ENCODE results near the gene INTS7. TPM values are rescaled to one million over a fixed set of nuclear protein-coding genes. Genes with fewer than 3 reads are reported as not detected.

Gene INTS7
- total and polyA plus RNA-seq, 7 donors = 4.4 to 13.2 (median 6.5) TPM

DNA sequence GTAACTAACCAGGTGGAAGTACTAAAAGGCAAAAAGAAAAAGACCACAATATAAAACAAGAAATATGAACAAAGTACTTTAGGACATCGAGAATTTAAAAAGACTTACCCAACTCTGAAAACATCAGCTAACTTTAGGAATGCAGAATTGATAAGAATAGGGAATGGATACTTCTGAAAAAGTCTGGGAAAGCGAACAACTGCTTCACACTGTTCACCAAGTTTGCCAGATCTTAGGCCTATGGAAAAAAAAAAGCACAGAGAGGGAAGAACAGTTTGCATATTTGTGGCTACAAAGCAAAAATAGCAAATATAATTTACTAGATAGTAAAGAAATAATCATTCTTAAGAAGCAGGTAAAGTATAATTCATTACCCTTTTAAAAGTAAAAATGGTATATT, 14.4 kb downstream of the INTS7 start:
- Histone ChIP-seq H3K4me1 (no peaks in the 10 kb centered on the region), H3K27ac (no peak overlapping the region), H3K4me3 (no peak overlapping the region), H3K36me3 (peaks cover 0 to 10% (median 0%) of the 10 kb centered on the region in 4 donors), H3K9me3 (no peaks in the 10 kb centered on the region), H3K27me3 (no peaks in the 10 kb centered on the region)
- no peak for TF ChIP-seq EP300 (IDR thresholded peaks at IDR 0.05)
- no peak for TF ChIP-seq CTCF (IDR thresholded peaks at IDR 0.05)
- TF ChIP-seq POLR2AphosphoS5 (IDR thresholded peaks at IDR 0.05) = no peak
- TF ChIP-seq POLR2A (IDR thresholded peaks at IDR 0.05) = no peak
- no peak for DNase-seq
- 93 to 94% methylated on average over 2 of the region's 2 CpGs for WGBS, 2 donors
- intact Hi-C loops (cut with DNase I) = no loop called here

- intact Hi-C loops (cut with DNase I) = no loop called here
Measured at GRCh38 chr1:212013672-212014071, 21.7 kb downstream of the INTS7 start.

GRCh38 chr1:212012034-212012740, 23.2 kb downstream of the INTS7 start:
- peak; percentile 71 for DNase-seq
- WGBS, 2 donors = 54 to 65% methylated on average over 7 of the region's 7 CpGs
- Histone ChIP-seq H3K4me3 (no peak overlapping the region), H3K4me1 (no peaks in the 10 kb centered on the region), H3K36me3 (peaks cover 0 to 23% (median 0%) of the 10 kb centered on the region in 4 donors), H3K27ac (no peak overlapping the region), H3K9me3 (no peaks in the 10 kb centered on the region), H3K27me3 (no peaks in the 10 kb centered on the region)
- intact Hi-C loops (cut with DNase I) = no loop called here
- peak; percentile 59 to 93 (median 82) for TF ChIP-seq CTCF (IDR thresholded peaks at IDR 0.05)
- no peak for TF ChIP-seq POLR2AphosphoS5 (IDR thresholded peaks at IDR 0.05)
- TF ChIP-seq EP300 (IDR thresholded peaks at IDR 0.05) = no peak
- TF ChIP-seq POLR2A (IDR thresholded peaks at IDR 0.05) = no peak

More at GRCh38 chr1:212013672-212014071, 21.7 kb downstream of the INTS7 start:
- H3K4me1 ChIP-seq = no peaks in the 10 kb centered on the region
- 89 to 93% methylated on average over 2 of the region's 2 CpGs for WGBS, 2 donors
- H3K27ac ChIP-seq = no peak overlapping the region
- no peaks in the 10 kb centered on the region for H3K9me3 ChIP-seq
- TF ChIP-seq EP300 (IDR thresholded peaks at IDR 0.05) (no peak), POLR2AphosphoS5 (IDR thresholded peaks at IDR 0.05) (no peak), POLR2A (IDR thresholded peaks at IDR 0.05) (no peak), CTCF (IDR thresholded peaks at IDR 0.05) (no peak)
- H3K4me3 ChIP-seq = no peak overlapping the region
- no peak for DNase-seq
- no peaks in the 10 kb centered on the region for H3K27me3 ChIP-seq
- peaks cover 0 to 16% (median 0%) of the 10 kb centered on the region in 4 donors for H3K36me3 ChIP-seq

DNA sequence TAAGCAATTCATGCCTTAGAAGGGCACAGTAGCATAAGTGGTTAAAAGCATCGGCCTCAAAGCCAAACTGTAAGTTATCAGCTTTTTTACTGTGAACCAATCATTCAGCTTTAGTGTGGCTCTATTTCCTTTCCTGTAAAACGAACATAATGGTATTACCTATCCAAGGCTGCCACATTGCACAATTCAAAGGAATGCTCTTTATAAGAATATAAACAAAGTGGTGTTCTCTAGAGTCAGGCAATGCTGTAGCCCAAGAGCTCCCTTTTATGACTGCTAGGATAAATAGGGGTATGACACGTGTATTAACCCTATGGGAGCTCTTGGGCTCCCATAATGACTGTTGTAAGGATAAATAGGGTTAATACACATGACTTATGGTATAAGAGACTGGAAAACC, 25.4 kb downstream of the INTS7 start:
- no peak overlapping the region for H3K27ac ChIP-seq
- 73 to 84% methylated on average over 3 of the region's 3 CpGs for WGBS, 2 donors
- no peaks in the 10 kb centered on the region for H3K4me1 ChIP-seq
- H3K9me3 ChIP-seq = no peaks in the 10 kb centered on the region
- H3K27me3 ChIP-seq = no peaks in the 10 kb centered on the region
- H3K36me3 ChIP-seq = peaks cover 0 to 26% (median 0%) of the 10 kb centered on the region in 4 donors
- no peak overlapping the region for H3K4me3 ChIP-seq
- intact Hi-C loops (cut with DNase I) = no loop called here
- DNase-seq = no peak
- TF ChIP-seq EP300 (IDR thresholded peaks at IDR 0.05) = no peak
- TF ChIP-seq POLR2A (IDR thresholded peaks at IDR 0.05) = no peak

DNA sequence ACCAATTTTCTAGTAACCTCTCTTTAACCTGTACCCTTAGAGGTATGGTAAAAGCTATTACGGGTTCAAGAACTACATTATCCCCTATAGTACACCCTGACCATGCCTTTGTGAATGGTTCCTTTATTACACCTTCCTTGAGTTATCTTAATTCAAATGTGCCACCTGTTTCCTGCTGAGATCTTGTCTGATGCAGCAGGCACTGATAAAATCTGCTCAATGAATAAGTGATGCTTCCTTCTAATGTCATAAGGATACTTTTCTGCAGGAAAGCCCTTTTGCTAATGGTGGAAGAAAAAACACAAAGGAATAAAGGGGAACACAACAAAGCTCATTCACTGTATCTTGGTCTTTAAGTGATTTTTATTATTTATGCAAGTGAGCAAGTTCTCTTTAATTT, 25.8 kb downstream of the INTS7 start:
- intact Hi-C loops (cut with DNase I) = no loop called here
- TF ChIP-seq POLR2AphosphoS5 (IDR thresholded peaks at IDR 0.05) (no peak), CTCF (IDR thresholded peaks at IDR 0.05) (no peak), POLR2A (IDR thresholded peaks at IDR 0.05) (no peak)
- H3K4me1 ChIP-seq = no peaks in the 10 kb centered on the region
- no peak for DNase-seq
- 87 to 100% methylated on average over 1 of the region's 1 CpG for WGBS, 2 donors
- no peak overlapping the region for H3K27ac ChIP-seq
- H3K36me3 ChIP-seq = peaks cover 0 to 23% (median 0%) of the 10 kb centered on the region in 4 donors
- no peak overlapping the region for H3K4me3 ChIP-seq
- H3K27me3 ChIP-seq = no peaks in the 10 kb centered on the region
- H3K9me3 ChIP-seq = no peaks in the 10 kb centered on the region

Data from sigmoid colon (tissue), 7 donors.